ENCODE data around the gene C10orf67. TPM values are rescaled to one million over a fixed set of nuclear protein-coding genes. Genes with fewer than 3 reads are reported as not detected.
"Not testable (repeated sequence)": the region's sequence is repeated elsewhere in the genome, so short reads cannot be mapped to it uniquely, and the experiment has no call there.

The C10orf67 gene
- total RNA-seq, 1 donor from 2014 or later: not detected

DNA sequence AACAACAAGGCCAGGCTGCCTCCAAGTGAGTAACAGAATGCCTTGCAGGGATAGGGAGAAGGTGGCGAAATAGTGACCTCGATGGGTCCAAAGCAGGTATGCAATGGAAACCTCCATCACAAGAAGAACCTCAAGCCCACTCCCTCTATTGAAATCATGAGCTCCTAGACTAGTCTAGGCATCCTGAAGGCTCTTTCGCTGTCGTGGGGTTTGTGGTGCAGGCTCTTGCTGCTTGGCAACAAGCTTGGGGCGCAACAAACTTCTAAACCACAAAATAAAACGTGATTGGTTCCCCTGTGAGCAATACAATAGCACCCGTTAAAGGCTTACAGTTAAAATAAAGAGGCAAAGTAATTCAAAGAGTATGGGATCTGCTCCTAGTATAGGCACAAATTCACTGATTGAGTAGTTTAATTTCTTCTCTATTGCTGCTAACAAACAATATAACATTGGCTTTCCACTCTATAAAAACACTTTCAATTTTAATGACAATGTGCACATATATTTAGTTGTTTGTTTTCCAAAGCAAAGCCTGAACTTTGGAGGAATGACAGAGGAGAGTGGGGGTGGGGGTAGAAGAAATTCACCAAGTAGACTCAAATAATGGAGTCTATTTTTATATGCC, 64.1 kb downstream of the C10orf67 start:
- intact Hi-C loops (cut with micrococcal nuclease): no loop called here

GRCh38 chr10:23275355-23275754, 69.2 kb downstream of the C10orf67 start:
- intact Hi-C loops (cut with micrococcal nuclease): no loop called here

- intact Hi-C loops (cut with micrococcal nuclease): not testable (repeated sequence)
Measured at GRCh38 chr10:23274179-23274578, 70.4 kb downstream of the C10orf67 start.

DNA sequence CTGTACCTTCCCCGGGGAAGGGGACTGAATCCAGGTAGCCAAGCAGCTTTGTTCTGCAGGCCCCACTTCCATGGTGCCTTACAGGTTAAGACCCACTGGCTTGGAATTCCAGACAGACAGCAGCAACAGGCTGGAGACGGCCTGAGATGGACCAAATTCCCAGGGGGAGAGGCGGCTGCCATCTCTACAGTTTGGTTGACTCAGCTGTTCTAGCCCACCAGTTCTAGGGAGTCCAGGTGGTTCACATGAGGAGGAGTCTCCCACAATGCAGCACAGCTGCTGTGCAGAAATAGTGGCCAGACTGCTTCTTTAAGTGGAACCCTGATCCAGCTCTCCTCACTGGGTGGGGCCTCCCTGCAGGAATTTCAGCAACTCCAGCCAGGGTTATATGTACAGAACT, 74.1 kb downstream of the C10orf67 start:
- intact Hi-C loops (cut with micrococcal nuclease): no loop called here

DNA sequence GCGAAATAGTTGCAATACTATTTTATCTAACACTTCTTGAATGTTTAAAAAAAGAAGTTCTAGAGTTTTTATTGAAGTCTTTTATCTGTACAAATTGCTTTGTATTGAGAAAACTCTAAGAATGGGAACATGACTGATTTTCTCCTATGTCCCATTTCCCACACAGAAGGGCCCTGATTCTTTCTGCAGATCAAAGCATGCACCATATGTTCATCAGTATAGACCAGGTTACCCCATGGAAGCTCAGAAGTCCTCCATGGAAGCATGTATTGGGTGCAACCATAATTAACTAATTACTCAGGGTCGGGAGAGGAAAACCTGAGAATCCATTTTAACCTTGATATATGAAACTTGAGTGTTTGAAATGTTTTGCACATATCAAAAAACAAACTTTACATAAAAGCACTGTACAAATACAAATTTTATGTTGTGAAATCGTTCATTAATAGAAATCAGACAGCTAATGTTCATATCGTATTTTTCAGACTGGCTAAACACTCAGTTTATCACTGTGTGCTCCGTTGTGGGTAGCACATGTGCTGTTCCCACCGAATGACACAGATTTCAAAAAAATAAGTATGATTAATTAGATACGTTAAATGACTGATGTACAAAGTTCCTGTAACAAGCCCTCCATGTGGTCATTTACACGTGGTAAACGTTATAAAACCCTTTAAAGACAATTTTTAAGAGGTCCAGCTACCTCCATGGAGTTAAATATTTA, 81.0 kb downstream of the C10orf67 start:
- intact Hi-C loops (cut with micrococcal nuclease): no loop called here

DNA sequence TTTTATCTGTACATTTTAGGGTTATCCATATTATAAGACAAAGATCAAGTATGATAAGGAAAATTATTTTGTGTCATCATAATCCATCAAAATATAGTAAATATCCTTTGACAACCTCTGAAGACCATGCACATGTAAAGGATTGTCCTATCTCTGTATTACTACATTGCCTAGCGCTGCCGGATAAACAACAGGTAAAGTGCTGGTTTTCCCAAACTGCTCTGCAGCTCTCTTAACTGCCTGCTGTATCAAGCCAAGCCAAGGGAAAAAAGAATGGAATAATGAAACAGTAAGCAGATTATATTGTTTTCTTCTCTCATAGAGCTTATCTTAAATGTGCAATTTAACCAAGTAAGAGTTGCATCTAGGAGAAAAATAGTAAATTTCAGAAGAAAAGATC, 81.7 kb downstream of the C10orf67 start:
- intact Hi-C loops (cut with micrococcal nuclease): no loop called here

DNA sequence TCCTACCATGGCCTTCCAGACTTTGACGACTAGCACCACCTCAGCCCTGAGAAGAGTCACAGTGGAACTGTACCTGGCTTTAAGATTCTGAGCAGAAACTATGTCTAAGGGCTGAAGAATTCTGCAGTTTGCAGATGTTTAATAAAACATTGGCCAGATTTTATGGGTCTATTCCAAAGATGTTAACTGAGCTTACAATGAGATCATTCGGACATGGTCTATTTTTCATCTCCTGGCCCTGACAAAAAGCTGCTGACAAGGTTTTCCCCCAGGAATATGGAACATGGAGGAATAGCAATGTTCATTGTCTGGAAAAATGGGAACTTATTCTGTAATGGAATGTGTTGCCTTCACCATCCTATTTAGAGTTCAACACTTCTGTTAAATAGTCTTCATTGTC, 86.1 kb downstream of the C10orf67 start:
- intact Hi-C loops (cut with micrococcal nuclease): no loop called here

DNA sequence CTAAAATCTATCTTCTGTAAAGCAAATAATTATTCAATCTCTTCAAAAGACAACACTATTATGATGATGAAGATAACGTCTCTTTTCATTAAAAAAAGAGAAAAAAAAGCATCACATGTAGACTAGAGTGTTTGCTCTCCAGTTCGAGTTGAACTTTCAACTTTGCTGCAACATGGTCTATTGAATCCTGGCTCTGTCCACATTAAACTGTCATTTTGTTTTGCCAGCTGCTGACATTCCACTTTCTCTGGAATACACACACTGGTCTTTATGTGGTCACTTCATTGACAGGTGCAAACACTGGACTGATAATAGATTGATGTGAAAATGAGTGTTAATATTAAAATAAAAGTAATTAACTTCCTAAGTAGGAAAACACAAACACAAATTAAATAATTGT, 90.8 kb downstream of the C10orf67 start:
- intact Hi-C loops (cut with micrococcal nuclease): no loop called here

DNA sequence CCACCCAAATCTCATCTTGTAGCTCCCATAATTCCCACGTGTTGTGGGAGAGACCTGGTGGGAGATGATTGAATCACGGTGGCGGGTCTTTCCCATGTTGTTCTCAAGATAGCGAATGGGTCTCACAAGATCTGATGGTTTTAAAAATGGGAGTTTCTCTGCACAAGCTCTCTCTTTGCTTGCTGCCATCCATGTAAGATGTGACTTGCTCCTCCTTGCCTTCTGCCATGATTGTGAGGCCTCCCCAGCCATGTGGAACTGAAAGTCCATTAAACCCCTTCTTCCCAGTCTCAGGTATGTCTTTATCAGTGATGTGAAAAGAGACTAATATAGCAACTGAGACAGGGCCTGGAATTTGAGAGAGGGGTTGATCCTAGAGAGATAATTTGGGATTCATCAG, 91.7 kb downstream of the C10orf67 start:
- intact Hi-C loops (cut with micrococcal nuclease): not testable (repeated sequence)

DNA sequence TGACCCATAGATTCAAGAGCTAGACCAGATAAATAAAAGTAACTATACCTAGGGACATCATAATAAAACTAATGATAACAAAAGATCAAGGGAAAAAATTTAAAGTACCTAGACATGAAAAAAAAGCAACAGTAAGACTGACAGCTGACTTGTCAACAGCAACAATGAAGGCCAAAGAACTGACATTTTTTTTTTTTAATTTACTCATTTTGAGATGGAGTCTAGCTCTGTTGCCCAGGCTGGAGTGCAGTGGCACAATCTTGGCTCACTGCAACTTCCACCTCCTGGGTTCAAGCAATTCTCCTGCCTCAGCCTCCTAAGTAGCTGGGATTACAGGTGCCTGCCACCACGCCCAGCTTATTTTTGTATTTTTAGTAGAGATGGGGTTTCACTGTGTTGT, 102.8 kb downstream of the C10orf67 start:
- intact Hi-C loops (cut with micrococcal nuclease): not testable (repeated sequence)

GRCh38 chr10:23238015-23238414, 106.6 kb downstream of the C10orf67 start:
- intact Hi-C loops (cut with micrococcal nuclease): no loop called here

DNA sequence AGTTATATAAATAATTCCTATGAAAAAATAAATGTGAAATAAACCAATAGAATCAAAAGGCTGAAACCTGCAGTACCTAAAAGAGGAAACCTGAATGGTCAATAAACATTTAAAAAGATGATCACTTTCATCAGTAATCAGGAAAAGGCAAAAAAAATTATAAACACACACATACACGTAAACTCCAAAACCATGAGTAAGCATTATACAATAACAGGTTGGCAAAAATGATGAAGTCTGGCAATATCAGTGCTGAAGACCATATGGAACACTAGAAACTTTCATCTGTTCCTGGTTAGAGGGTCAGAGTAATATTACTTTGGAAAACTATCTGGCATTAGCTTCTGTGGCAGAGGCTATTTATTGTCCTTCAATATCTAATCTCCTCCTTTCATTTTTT, 114.0 kb downstream of the C10orf67 start:
- intact Hi-C loops (cut with micrococcal nuclease): no loop called here

- intact Hi-C loops (cut with micrococcal nuclease): no loop called here
Measured at GRCh38 chr10:23217471-23217870, 127.1 kb downstream of the C10orf67 start.

- intact Hi-C loops (cut with micrococcal nuclease): loop anchor here (5.0 kb wide), 1 partner anchor 39 kb away; no protein-coding TSS in a partner anchor
Measured at GRCh38 chr10:23205972-23206642, 138.5 kb downstream of the C10orf67 start.

DNA sequence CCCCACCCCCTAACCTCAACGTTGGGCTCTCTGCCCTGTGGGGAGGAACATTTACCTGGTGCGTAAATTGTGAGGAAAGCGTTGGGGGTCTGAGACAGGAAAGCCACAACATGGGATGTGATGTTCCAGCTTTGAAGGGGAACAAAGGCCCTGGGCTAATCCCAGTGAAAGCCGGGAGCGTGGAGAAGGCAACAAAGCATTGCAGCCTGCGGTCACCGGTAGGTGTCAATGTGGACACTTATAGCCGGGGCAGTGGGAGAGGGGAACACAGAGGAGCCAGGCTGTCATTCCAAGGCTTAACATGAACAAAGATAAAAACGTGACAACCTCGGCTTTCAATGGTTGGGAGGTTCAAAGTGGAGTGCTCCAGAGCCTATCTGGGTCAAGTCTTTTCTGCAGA, 139.8 kb downstream of the C10orf67 start:
- intact Hi-C loops (cut with micrococcal nuclease): loop anchor here (5.0 kb wide), 1 partner anchor 37 kb away; no protein-coding TSS in a partner anchor

DNA sequence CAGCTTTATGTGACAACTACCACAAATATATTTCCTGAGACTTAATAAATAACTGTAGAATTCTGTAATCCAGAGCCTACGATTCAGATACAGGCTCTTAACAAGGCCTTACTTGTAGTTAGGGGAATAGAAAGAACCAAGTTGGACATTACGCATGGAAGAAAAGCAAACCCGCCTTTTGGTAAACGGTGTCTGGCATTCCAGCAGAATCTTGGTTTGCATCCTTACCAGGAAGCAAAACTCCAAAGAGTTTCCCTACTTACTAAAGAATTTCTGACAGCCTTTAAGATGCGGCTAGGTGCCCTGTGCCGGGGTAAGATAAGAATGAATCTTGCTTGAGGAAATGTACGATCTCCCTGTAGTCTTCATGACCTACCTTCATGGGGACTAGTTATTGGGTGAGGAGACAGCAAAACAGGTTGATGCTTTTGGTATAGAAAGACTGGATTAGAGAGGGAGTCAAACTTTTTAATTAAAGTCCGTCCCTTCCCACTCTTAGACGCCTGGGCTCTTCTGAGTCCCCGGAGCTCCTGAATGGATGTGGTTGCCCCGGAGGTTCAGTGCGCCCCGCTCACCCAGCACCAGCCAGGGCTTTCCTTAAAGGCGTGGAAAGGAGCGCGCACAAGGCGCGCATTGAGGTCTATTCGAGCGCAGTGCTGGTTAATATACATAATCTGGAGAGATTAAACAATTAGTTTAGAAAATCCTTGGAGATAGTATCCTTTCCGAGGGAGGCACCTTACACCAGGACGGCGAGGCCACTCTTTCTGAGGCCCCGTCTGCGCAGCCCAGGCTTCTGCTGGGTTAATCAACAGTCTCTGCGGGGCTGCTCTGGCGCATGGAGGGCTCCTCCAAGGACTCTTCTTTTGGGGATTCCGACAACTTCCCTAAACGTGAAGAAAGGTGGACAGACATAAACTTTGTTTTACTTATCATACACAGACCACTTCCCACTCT, 140.9 kb downstream of the C10orf67 start:
- intact Hi-C loops (cut with micrococcal nuclease): no loop called here

- intact Hi-C loops (cut with micrococcal nuclease): no loop called here
Measured at GRCh38 chr10:23202779-23203178, 141.8 kb downstream of the C10orf67 start.

DNA sequence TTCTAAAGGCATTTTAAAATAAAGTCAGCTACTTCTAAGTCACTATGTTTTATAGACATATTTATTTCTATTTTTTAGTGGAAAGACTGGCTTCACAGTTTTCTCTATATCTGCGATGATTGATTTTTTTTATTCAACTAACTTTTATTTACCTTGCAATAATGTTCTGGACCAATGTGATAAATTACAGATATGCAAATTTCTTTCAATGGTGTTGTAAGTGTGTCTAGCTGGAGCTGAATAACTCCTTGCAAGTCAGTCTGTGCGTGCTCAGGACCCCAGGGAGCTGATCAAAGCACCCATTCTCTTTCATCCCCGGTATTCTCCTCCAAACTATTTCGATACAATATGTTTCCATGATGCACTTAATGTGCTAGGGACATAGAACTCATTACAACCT, 142.8 kb downstream of the C10orf67 start:
- intact Hi-C loops (cut with micrococcal nuclease): no loop called here

DNA sequence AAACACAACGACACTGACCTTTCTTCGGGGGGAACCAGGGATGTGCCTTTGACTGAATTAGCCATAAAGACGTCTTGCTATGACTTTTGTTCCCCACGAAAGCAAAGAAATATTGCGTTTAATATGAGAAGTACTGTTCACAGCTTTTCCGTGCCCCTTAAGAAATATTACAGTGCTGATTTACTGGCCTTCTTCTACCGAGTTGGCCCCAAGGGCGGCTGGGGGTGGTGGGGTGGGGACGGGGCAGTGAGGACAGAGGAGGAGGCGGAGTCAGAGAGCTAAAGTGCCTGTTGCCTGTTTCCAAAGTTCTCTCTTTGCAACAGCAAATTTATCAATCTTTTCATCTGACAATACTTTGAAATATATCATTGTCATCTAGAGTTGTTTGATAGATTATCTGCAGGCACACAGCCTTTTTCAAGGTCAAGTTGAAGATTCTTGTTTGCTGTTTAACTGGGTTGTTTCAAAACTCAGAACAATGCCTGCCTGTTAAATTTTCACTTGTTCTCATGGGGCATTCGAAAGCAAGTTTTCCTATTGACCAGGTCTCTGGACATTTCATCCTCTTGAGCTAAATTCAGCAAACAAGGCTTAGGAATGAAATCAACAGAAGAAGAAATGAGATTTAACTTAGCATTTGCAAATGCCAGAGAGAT, 143.5 kb downstream of the C10orf67 start:
- intact Hi-C loops (cut with micrococcal nuclease): no loop called here

DNA sequence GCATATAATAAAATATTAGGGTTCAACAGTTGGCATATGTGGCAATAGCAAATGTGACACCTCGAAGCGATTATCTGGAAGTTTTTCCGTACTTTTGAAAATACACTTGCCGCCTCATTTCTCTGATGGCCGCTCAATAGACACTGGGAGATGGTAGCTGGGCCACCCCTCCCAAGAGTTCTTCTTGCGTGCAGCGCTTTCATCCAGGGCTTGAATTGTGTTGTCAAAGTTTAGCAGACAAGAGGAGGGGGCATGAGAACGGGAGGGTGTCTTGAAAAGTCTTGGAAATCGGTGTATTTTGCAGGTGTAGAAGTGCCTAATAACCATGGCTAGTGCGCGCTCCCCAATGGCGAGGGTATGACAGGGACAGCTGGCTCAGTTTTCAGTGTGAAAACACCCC, 144.0 kb downstream of the C10orf67 start:
- intact Hi-C loops (cut with micrococcal nuclease): no loop called here
